Esophagus muscularis mucosa (tissue), 4 donors: ENCODE measurements around the gene VEGFC. TPM values are rescaled to one million over a fixed set of nuclear protein-coding genes. Genes with fewer than 3 reads are reported as not detected.

Source experiments
- DNase-seq: peaks from one replicate; pipeline ENCODE4 v3.0.0-alpha.2; 2017; ENCODE audit errors: extremely low spot score
- H3K27ac ChIP-seq, 4 donors: fragments of 200-600 bp; sonication (generic); replicated peaks in 1 of 4; 1 replicate in 3 of 4; 2 replicates in 1 of 4; pipeline ENCODE4 v1.5.1; 2016 to 2019; ENCODE audit warnings: mild to moderate bottlenecking in 1 of 4
- H3K27me3 ChIP-seq, 4 donors: fragments of 200-600 bp; sonication (generic); one replicate each; pipeline versions ENCODE4 v1.5.1 to v1.6.0; 2016 to 2019
- H3K36me3 ChIP-seq, 4 donors: fragments of 200-600 bp; sonication (generic); one replicate each; pipeline ENCODE4 v1.5.1; 2016 to 2019
- H3K4me1 ChIP-seq, 4 donors: fragments of 200-600 bp; sonication (generic); one replicate each; pipeline ENCODE4 v1.5.1; 2016 to 2019
- H3K4me3 ChIP-seq, 4 donors: fragments of 200-600 bp; sonication (generic); 1 replicate in 2 of 4; 2 replicates in 2 of 4; pipeline ENCODE4 v1.5.1; 2016 to 2019; ENCODE audit warnings: mild to moderate bottlenecking in 4 of 4, moderate library complexity in 1 of 4
- H3K9me3 ChIP-seq, 4 donors: fragments of 200-600 bp; sonication (generic); 1 replicate in 3 of 4; 2 replicates in 1 of 4; pipeline ENCODE4 v1.5.1; 2016 to 2019
- CTCF ChIP-seq, 3 experiments: fragments of 200-600 bp in 2 of 3; fragments of 450-650 bp in 1 of 3; sonication (generic) in 2 of 3; IDR thresholded peaks; one replicate each; pipeline ENCODE4 v1.5.1; 2017 to 2019; ENCODE audit warnings: antibody characterized with exemption in 3 of 3, mild to moderate bottlenecking in 2 of 3, moderate library complexity in 1 of 3
- EP300 ChIP-seq: sonication (generic); formaldehyde crosslinking; IDR thresholded peaks from one replicate; pipeline ENCODE4 v1.6.1; 2017; ENCODE audit warnings: antibody characterized with exemption
- POLR2A ChIP-seq: fragments of 450-650 bp; IDR thresholded peaks from one replicate; pipeline ENCODE4 v1.6.1; 2017; ENCODE audit warnings: antibody characterized with exemption, moderate library complexity, mild to moderate bottlenecking, low read depth
- POLR2AphosphoS5 ChIP-seq, 2 donors: sonication (generic); formaldehyde crosslinking; IDR thresholded peaks; one replicate each; pipeline ENCODE4 v1.6.1; 2017; ENCODE audit warnings: antibody characterized with exemption in 2 of 2
- WGBS: methylation state at CpG from one replicate; pipeline ENCODE4 v1.1.5; 2018; 5-methylcytosine and 5-hydroxymethylcytosine counted together
- intact Hi-C: fragments of 100-400 bp; cut with DNase I; formaldehyde crosslinking; loops from one replicate; pipeline ENCODE4 v1.15.1; 2023
- total RNA-seq, 4 donors: library from RNA; depleted of rRNA; stranded (reverse); fragments of >200 nt; gene quantifications; one replicate each; pipeline versions ENCODE4 v1.1.0 to v1.2.1, GENCODE V29; 2016

The VEGFC gene
- total RNA-seq, 4 donors from 2014 or later: 4.2 to 10.3 (median 6.9) TPM

GRCh38 chr4:176838601-176839433 is 46.1 kb upstream of the VEGFC start:
- WGBS: 64% methylated on average over 7 of the region's 7 CpGs
- no peak overlapping the region for H3K4me3 ChIP-seq

GRCh38 chr4:176837169-176837895 is 44.6 kb upstream of the VEGFC start:
- Histone ChIP-seq H3K4me1 (no peaks in the 10 kb centered on the region), H3K9me3 (no peaks in the 10 kb centered on the region), H3K27me3 (no peaks in the 10 kb centered on the region), H3K27ac (no peak overlapping the region), H3K4me3 (no peak overlapping the region), H3K36me3 (no peaks in the 10 kb centered on the region)
- intact Hi-C loops: no loop called here
- WGBS: 65% methylated on average over 4 of the region's 4 CpGs
- TF ChIP-seq POLR2A (no peak), CTCF (IDR thresholded peaks at IDR 0.05) (no peak), EP300 (no peak), POLR2AphosphoS5 (IDR thresholded peaks at IDR 0.05) (no peak)
- no peak for DNase-seq

More at GRCh38 chr4:176838601-176839433, 46.1 kb upstream of the VEGFC start:
- Histone ChIP-seq H3K27ac (no peak overlapping the region), H3K27me3 (no peaks in the 10 kb centered on the region), H3K9me3 (no peaks in the 10 kb centered on the region), H3K36me3 (no peaks in the 10 kb centered on the region), H3K4me1 (no peaks in the 10 kb centered on the region)
- intact Hi-C loops: no loop called here
- no peak for TF ChIP-seq CTCF (IDR thresholded peaks at IDR 0.05)
- no peak for TF ChIP-seq POLR2AphosphoS5 (IDR thresholded peaks at IDR 0.05)
- no peak for TF ChIP-seq POLR2A
- no peak for TF ChIP-seq EP300
- no peak for DNase-seq

GRCh38 chr4:176834531-176834930 is 41.8 kb upstream of the VEGFC start:
- H3K9me3 ChIP-seq: no peaks in the 10 kb centered on the region
- no peak overlapping the region for H3K4me3 ChIP-seq
- WGBS: 71% methylated on average over 2 of the region's 2 CpGs
- no peak for TF ChIP-seq POLR2A
- intact Hi-C loops: no loop called here
- H3K27ac ChIP-seq: no peak overlapping the region
- H3K36me3 ChIP-seq: no peaks in the 10 kb centered on the region
- no peak for DNase-seq
- no peaks in the 10 kb centered on the region for H3K27me3 ChIP-seq
- H3K4me1 ChIP-seq: peaks cover 0 to 4% (median 0%) of the 10 kb centered on the region in 4 donors

- H3K4me1 ChIP-seq: peaks cover 0 to 4% (median 0%) of the 10 kb centered on the region in 4 donors
- H3K36me3 ChIP-seq: no peaks in the 10 kb centered on the region
- intact Hi-C loops: no loop called here
- H3K4me3 ChIP-seq: no peak overlapping the region
- H3K27ac ChIP-seq: no peak overlapping the region
- no peak for DNase-seq
- 67% methylated on average over 4 of the region's 4 CpGs for WGBS
- no peaks in the 10 kb centered on the region for H3K27me3 ChIP-seq
- TF ChIP-seq POLR2A: no peak
- TF ChIP-seq CTCF (IDR thresholded peaks at IDR 0.05): no peak
- TF ChIP-seq EP300: no peak
- TF ChIP-seq POLR2AphosphoS5 (IDR thresholded peaks at IDR 0.05): no peak
- no peaks in the 10 kb centered on the region for H3K9me3 ChIP-seq
Observed at GRCh38 chr4:176833400-176834175, 40.9 kb upstream of the VEGFC start.

GRCh38 chr4:176830971-176831370 is 38.2 kb upstream of the VEGFC start:
- TF ChIP-seq POLR2AphosphoS5 (IDR thresholded peaks at IDR 0.05) (no peak), POLR2A (no peak), CTCF (IDR thresholded peaks at IDR 0.05) (no peak), EP300 (no peak)
- WGBS: 39% methylated on average over 6 of the region's 6 CpGs
- DNase-seq: no peak
- no peak overlapping the region for H3K27ac ChIP-seq
- no peaks in the 10 kb centered on the region for H3K27me3 ChIP-seq
- H3K4me1 ChIP-seq: peaks cover 0 to 4% (median 0%) of the 10 kb centered on the region in 4 donors
- intact Hi-C loops: no loop called here
- H3K9me3 ChIP-seq: no peaks in the 10 kb centered on the region
- H3K4me3 ChIP-seq: no peak overlapping the region
- no peaks in the 10 kb centered on the region for H3K36me3 ChIP-seq
